ENCODE results near the gene TRPC4AP. TPM values are rescaled to one million over a fixed set of nuclear protein-coding genes. Genes with fewer than 3 reads are reported as not detected.

TRPC4AP gene
- total RNA-seq, 2 donors from 2014 or later: 65.4 to 76.6 TPM

DNA sequence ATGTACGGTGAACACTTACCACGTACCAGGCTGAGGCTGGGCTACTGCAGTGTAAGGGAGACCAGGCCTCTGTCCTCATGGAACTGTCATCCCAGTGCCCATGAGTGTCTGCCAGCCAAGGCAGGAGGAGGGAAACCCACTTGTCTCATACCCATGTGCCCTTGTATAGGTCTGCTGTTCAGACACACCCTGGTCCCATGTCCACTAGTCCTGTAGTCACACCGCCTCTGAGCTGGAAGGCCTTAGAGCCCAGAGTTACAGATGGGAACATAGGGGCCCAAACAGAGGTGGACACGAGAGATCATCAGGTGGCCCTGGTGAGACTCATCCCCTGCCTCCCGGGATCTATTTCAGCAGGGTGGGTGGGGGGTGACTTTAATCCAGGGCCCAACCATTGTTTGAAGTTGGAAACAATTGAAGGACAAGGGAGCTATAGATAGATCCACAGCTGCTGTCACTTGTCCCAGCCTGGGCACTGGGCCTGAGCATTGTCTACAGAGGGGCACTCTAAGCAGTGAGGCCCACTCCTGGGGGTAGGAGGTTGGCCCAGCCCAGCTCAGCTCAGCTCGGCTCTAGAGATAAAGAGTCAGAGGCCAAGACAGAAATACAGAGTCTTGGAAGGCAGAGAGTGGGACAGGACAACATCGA, 122.3 kb downstream of the TRPC4AP start:
- WGBS: 91% methylated on average over 7 of the region's 7 CpGs
- DNase-seq (ENCODE audit: low spot score): no peak
- H3K27ac ChIP-seq: no peak overlapping the region
- intact Hi-C loops (cut with DNase I): no loop called here
- H3K4me1 ChIP-seq (replicated peaks): no peaks in the 10 kb centered on the region
- no peaks in the 10 kb centered on the region for H3K36me3 ChIP-seq
- H3K27me3 ChIP-seq (replicated peaks; ENCODE audit: insufficient read depth): no peaks in the 10 kb centered on the region
- no peaks in the 10 kb centered on the region for H3K9me3 ChIP-seq
- TF ChIP-seq POLR2AphosphoS5 (IDR thresholded peaks at IDR 0.05): no peak
- TF ChIP-seq, protein P1, sequence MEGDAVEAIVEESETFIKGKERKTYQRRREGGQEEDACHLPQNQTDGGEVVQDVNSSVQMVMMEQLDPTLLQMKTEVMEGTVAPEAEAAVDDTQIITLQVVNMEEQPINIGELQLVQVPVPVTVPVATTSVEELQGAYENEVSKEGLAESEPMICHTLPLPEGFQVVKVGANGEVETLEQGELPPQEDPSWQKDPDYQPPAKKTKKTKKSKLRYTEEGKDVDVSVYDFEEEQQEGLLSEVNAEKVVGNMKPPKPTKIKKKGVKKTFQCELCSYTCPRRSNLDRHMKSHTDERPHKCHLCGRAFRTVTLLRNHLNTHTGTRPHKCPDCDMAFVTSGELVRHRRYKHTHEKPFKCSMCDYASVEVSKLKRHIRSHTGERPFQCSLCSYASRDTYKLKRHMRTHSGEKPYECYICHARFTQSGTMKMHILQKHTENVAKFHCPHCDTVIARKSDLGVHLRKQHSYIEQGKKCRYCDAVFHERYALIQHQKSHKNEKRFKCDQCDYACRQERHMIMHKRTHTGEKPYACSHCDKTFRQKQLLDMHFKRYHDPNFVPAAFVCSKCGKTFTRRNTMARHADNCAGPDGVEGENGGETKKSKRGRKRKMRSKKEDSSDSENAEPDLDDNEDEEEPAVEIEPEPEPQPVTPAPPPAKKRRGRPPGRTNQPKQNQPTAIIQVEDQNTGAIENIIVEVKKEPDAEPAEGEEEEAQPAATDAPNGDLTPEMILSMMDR (IDR thresholded peaks at IDR 0.05): no peak
- no peak overlapping the region for H3K4me3 ChIP-seq

DNA sequence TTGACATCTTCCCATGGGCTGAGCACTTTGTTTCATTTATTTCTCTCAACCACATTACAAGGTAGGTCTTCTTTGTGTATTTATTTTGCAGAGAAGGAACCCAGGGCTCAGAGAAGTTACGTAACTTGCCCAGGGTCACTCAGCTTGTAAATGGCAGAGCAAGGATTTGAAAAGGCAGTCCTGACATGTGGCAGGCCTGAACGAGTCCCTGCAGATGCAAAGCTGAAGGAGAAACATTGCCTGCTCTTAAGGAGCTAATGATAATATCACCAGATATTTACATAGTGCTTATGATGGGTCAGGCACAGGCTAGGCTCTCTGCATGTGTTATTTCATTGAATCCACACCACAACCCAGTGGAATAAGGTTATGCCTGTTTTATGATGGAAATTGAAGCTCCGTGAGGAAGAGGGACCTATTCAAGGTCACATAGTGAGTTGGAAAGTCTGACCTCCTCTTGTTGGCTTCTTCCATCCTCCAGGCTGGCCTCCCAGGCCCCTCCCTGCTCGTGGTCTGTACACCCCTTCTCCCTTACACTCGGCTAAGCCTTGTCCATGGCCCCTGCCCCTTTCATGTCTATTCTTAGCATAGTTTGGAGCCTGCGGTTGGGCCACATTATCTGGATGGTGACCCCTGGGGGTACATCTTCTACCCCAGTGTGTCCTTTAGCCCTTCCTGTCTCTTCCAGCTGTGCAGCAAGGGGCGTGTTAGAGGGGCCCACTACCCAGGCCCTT, 124.4 kb downstream of the TRPC4AP start:
- H3K27ac ChIP-seq: no peak overlapping the region
- H3K4me1 ChIP-seq (replicated peaks): no peaks in the 10 kb centered on the region
- intact Hi-C loops (cut with DNase I): no loop called here
- no peaks in the 10 kb centered on the region for H3K27me3 ChIP-seq (replicated peaks; ENCODE audit: insufficient read depth)
- H3K36me3 ChIP-seq: no peaks in the 10 kb centered on the region
- H3K9me3 ChIP-seq: no peaks in the 10 kb centered on the region
- DNase-seq (ENCODE audit: low spot score): no peak
- WGBS: 75% methylated on average over 7 of the region's 7 CpGs
- TF ChIP-seq POLR2A (IDR thresholded peaks at IDR 0.05): no peak
- TF ChIP-seq, protein P1 (IDR thresholded peaks at IDR 0.05): no peak
- no peak for TF ChIP-seq POLR2AphosphoS5 (IDR thresholded peaks at IDR 0.05)
- H3K4me3 ChIP-seq: no peak overlapping the region

DNA sequence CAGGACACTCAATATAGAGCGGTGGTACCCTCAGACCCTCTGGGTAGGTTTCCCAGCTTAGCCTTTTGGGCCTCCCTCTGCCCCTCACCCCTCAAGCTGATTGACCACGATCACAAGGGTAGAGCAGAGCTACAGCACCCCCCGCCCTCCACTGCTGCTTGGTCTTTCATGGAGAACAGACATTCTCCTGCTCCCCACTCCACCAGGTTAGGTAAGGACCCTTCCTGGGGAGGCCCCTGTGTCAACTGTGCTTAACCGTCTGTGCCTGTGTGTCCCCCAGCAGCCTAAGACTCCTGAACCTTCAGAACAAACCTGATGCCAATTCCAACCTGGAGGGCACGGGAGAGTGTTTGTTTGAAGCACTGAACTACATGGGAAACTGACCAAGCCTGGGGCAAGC, 125.2 kb downstream of the TRPC4AP start:
- TF ChIP-seq POLR2A (IDR thresholded peaks at IDR 0.05) (no peak), POLR2AphosphoS5 (IDR thresholded peaks at IDR 0.05) (no peak)
- TF ChIP-seq, protein P1 (IDR thresholded peaks at IDR 0.05): no peak
- intact Hi-C loops (cut with DNase I): no loop called here
- 92% methylated on average over 5 of the region's 5 CpGs for whole genome bisulfite sequencing

GRCh38 chr20:34965051-34965450, 127.6 kb downstream of the TRPC4AP start:
- intact Hi-C loops (cut with DNase I): no loop called here
- Histone ChIP-seq H3K27ac (no peak overlapping the region), H3K9me3 (no peaks in the 10 kb centered on the region), H3K4me1 (replicated peaks) (no peaks in the 10 kb centered on the region), H3K4me3 (no peak overlapping the region), H3K27me3 (replicated peaks; ENCODE audit: insufficient read depth) (no peaks in the 10 kb centered on the region), H3K36me3 (no peaks in the 10 kb centered on the region)
- 86% methylated on average over 5 of the region's 5 CpGs for WGBS
- DNase-seq (ENCODE audit: low spot score): no peak
- no peak for TF ChIP-seq POLR2A (IDR thresholded peaks at IDR 0.05)
- TF ChIP-seq POLR2AphosphoS5 (IDR thresholded peaks at IDR 0.05): no peak
- TF ChIP-seq, protein P1 (IDR thresholded peaks at IDR 0.05): no peak

More for the DNA sequence above, 125.2 kb downstream of the TRPC4AP start:
- no peak overlapping the region for H3K27ac ChIP-seq
- H3K9me3 ChIP-seq: no peaks in the 10 kb centered on the region
- no peaks in the 10 kb centered on the region for H3K36me3 ChIP-seq
- no peaks in the 10 kb centered on the region for H3K27me3 ChIP-seq (replicated peaks; ENCODE audit: insufficient read depth)
- H3K4me1 ChIP-seq (replicated peaks): no peaks in the 10 kb centered on the region
- H3K4me3 ChIP-seq: no peak overlapping the region
- no peak for DNase-seq (ENCODE audit: low spot score)

GRCh38 chr20:34964486-34964885, 128.1 kb downstream of the TRPC4AP start:
- TF ChIP-seq, protein P1 (IDR thresholded peaks at IDR 0.05): no peak
- TF ChIP-seq POLR2AphosphoS5 (IDR thresholded peaks at IDR 0.05) (no peak), POLR2A (IDR thresholded peaks at IDR 0.05) (no peak)
- WGBS: 95% methylated on average over 5 of the region's 5 CpGs
- intact Hi-C loops (cut with DNase I): no loop called here

More at GRCh38 chr20:34964486-34964885, 128.1 kb downstream of the TRPC4AP start:
- Histone ChIP-seq H3K4me3 (no peak overlapping the region), H3K27me3 (replicated peaks; ENCODE audit: insufficient read depth) (no peaks in the 10 kb centered on the region), H3K36me3 (no peaks in the 10 kb centered on the region), H3K4me1 (replicated peaks) (no peaks in the 10 kb centered on the region), H3K27ac (no peak overlapping the region), H3K9me3 (no peaks in the 10 kb centered on the region)
- no peak for DNase-seq (ENCODE audit: low spot score)

Data from prostate gland (tissue), 2 donors.